Stromal cell of bone marrow (primary cell): ENCODE data around the gene UROS.

ENCODE experiments used
- DNase-seq: peaks from one replicate; pipeline ENCODE4 v3.0.0-alpha.2; 2012; ENCODE audit warnings: low read depth

The UROS gene

GRCh38 chr10:125788156-125789034 lies 34.7 kb downstream of the UROS start:
- DNase-seq = no peak

- DNase-seq = no peak
Measured at GRCh38 chr10:125785791-125786190, 37.3 kb downstream of the UROS start.

- no peak for DNase-seq
Measured at GRCh38 chr10:125783957-125784356, 39.1 kb downstream of the UROS start.

- no peak for DNase-seq
Measured at GRCh38 chr10:125783408-125783807, 39.6 kb downstream of the UROS start.

GRCh38 chr10:125782616-125783015 lies 40.4 kb downstream of the UROS start:
- no peak for DNase-seq

- DNase-seq = no peak
Measured at GRCh38 chr10:125782054-125782453, 41.0 kb downstream of the UROS start.

GRCh38 chr10:125781374-125781773 lies 41.7 kb downstream of the UROS start:
- no peak for DNase-seq

- no peak for DNase-seq
Measured at GRCh38 chr10:125779403-125780327, 43.4 kb downstream of the UROS start.

- DNase-seq = no peak
Measured at GRCh38 chr10:125778556-125778955, 44.5 kb downstream of the UROS start.

- no peak for DNase-seq
Measured at GRCh38 chr10:125777806-125778205, 45.3 kb downstream of the UROS start.

- no peak for DNase-seq
Measured at GRCh38 chr10:125775491-125776106, 47.5 kb downstream of the UROS start, which contains the start of gene MMP21. MMP21 (minus strand) TSS chr10:125775821; CDS start chr10:125775821, 0 bp downstream.

GRCh38 chr10:125774581-125775191 lies 48.4 kb downstream of the UROS start:
- DNase-seq = no peak

GRCh38 chr10:125773687-125774543 lies 49.1 kb downstream of the UROS start:
- no peak for DNase-seq

- no peak for DNase-seq
Measured at GRCh38 chr10:125772864-125773180, 50.2 kb downstream of the UROS start.

- DNase-seq = no peak
Measured at GRCh38 chr10:125772112-125772863, 50.8 kb downstream of the UROS start.

- no peak for DNase-seq
Measured at GRCh38 chr10:125770844-125771243, 52.2 kb downstream of the UROS start.

- DNase-seq = no peak
Measured at GRCh38 chr10:125769175-125769574, 53.9 kb downstream of the UROS start.

GRCh38 chr10:125768219-125768855 lies 54.7 kb downstream of the UROS start:
- peak; percentile 13 for DNase-seq

- no peak for DNase-seq
Measured at GRCh38 chr10:125766511-125766910, 56.5 kb downstream of the UROS start.

GRCh38 chr10:125765835-125766234 lies 57.2 kb downstream of the UROS start:
- DNase-seq = no peak
